Measurements from ENCODE around the gene ORAI2.
"Not testable (repeated sequence)": the region's sequence is repeated elsewhere in the genome, so short reads cannot be mapped to it uniquely, and the experiment has no call there.

The ORAI2 gene

GRCh38 chr7:102471791-102472125, 38.4 kb downstream of the ORAI2 start:
- DNase-seq, result no peak

DNA sequence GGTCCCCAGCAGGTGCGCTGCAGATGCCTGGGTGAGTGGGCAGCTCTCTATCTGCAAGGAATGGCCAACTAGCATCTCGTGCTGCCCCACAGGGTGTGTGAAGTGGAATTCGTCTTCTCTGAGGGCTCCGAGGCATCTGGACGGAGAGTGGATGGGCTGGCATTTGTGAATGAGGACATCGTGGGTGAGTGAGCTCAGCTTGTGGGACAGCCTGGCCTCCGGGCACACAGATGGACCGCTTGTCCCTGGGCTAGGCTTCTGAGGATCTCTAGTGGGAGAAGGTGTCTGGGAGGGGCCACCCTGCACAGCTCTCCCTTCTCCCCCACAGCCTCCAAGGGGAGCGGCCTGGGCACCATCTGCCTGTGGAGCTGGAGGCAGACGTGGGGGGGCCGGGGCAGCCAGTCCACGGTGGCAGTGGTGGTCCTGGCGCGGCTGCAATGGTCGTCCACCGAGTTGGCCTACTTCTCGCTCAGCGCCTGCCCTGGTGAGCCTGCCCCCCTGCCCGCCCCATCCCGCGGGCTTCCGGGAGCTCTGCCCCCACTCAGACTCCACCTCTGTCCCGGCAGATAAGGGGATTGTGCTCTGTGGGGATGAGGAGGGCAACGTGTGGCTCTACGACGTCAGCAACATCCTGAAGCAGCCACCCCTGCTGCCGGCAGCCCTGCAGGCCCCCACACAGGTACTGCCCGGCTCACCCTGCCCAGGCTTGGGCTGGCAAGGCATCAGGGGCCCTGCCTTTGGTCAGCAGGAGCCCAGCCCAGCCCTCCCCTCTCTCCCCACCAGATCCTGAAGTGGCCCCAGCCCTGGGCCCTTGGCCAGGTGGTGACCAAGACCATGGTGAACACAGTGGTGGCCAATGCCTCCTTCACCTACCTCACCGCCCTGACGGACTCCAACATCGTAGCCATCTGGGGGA, 39.0 kb downstream of the ORAI2 start:
- no peak for DNase-seq

DNA sequence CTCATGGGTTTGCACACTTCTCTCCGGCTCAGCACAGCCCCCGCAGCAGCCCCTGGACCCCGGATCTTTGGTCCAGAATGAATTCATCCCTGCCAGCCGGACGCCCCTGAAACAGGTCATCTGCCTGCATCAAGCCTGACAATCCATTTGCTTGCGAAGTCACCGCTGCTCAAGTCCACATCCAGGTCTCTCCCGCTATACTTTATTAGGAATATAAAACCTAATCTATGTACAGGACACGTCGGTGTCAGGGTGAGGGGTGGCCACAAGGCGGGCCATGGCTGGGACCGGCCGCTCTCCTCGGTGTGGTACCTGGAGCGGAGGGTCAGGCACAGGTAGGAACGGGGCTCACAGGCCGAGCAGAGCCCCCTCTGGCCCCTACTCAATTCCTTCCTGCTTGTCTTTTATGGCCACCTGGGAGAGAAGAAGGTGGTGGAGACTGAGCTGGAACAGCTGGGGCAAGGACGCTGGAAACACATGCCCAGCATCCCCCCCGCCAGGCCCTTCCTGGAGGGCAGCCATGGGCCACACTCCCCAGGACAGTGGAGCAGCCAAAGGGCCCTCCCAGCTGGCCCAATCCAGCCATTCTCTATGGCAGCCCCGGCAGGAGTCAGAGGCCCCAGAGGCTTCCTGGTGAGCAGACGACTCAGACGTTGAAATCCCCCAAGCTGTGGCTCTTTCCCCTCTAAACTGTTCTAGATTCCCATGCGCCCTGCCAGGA, 40.1 kb downstream of the ORAI2 start:
- DNase-seq, result no peak

GRCh38 chr7:102474116-102474515, 40.7 kb downstream of the ORAI2 start:
- not testable (repeated sequence) for DNase-seq

DNA sequence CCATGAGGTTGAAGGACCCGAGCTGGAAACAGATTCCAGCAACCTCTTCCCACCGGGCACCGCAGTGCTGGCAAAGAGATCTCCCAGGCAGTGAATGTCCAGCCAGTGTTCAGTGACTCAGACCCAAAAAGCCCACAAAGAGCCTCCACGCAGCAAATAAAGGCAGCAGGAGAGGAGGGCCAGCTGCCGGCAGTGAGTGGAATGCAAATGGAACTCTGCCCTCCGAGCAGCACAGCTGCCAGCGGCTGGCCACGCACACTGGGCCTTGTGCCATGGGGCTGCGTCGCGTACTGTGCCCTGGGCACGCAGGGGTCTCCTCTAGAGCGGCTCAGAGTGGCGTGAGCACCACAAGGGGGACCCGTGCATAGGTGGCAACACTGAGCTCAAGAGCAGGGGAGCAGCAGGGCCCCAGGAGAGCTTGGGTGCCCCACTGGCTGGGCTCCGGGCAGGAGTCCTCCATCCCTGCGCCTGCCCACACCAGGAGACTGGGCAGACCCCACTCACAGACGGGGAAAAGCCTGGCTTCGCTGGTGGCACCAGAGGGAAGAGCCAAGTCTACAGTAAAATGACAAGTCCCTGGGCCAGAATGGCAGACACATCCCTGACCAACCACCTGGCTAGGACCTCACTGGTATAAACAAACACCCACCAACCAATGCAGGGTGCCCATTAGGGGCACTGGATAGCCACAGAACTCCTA, 41.5 kb downstream of the ORAI2 start:
- DNase-seq, result not testable (repeated sequence)

- peak; percentile 95 for DNase-seq
Measured at GRCh38 chr7:102478314-102479208, 45.2 kb downstream of the ORAI2 start, which contains the start of gene POLR2J. Gene POLR2J, minus strand, starts transcription at chr7:102478922. Its CDS starts 62 bp downstream, at chr7:102478860.

- DNase-seq, result not testable (repeated sequence)
Measured at GRCh38 chr7:102479209-102479584, 45.8 kb downstream of the ORAI2 start.

GRCh38 chr7:102479982-102480637, 46.7 kb downstream of the ORAI2 start:
- DNase-seq, result peak; percentile 50

- DNase-seq, result not testable (repeated sequence)
Measured at GRCh38 chr7:102481962-102482361, 48.6 kb downstream of the ORAI2 start.

- not testable (repeated sequence) for DNase-seq
Measured at GRCh38 chr7:102484317-102484716, 50.9 kb downstream of the ORAI2 start.

- peak; percentile 47 for DNase-seq
Measured at GRCh38 chr7:102490529-102491075, 57.2 kb downstream of the ORAI2 start.

DNA sequence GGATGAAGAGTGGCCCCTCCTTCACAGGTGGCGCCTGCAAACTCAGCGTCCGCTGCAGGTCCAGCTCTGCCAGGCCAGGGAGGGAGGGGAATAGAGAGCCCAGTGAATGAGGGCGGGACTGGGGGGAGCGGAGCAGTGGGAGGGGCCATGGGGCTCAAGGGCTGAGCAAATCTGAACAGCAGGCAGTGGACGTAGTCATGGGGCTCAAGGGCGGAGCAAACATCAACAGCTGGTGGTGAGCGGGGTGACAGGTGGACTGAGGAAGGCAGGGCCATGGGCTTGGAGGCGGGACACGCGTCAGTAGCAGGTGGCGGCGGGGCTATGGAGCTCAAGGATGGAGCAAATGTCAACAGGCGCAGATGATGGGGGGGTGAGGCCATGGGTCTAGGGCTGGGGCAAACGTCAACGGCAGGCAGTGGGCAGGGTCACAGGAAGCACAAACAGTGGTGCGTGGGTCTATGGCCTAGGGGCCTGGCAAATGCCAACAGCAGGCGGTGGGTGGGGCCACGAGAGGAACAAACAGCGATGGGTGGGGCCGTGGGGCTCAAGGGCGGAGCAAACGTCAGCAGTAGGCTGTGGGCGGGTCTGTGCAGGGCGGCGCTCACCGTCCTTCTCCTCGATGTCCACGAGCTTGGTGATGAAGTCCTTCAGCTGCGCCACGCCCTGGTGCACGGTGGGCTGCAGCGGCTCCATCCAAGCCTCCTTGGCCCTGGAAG, 60.0 kb downstream of the ORAI2 start:
- DNase-seq, result not testable (repeated sequence)

DNA sequence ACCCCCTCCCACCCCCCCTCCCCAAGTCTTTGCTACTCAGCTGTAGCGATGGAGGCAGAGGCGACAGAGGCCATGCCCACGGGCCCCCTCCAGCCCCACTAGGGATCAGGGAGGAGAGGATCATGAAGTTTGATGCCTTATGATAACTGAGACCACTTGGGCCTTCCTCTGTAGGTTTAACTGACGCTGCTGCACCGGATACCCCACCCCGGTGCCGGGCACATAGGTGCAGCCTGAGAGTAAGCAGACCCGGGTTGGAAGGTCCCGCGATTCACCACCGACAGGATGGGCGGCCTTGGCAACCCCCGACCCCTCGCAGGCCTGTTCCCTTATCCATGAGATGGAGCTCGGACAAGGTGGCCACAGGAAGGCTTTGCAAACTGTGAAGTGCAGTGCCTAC, 60.7 kb downstream of the ORAI2 start:
- not testable (repeated sequence) for DNase-seq

- DNase-seq, result not testable (repeated sequence)
Measured at GRCh38 chr7:102494473-102495149, 61.2 kb downstream of the ORAI2 start.

- not testable (repeated sequence) for DNase-seq
Measured at GRCh38 chr7:102496861-102497260, 63.5 kb downstream of the ORAI2 start.

- not testable (repeated sequence) for DNase-seq
Measured at GRCh38 chr7:102497308-102497707, 63.9 kb downstream of the ORAI2 start.

DNA sequence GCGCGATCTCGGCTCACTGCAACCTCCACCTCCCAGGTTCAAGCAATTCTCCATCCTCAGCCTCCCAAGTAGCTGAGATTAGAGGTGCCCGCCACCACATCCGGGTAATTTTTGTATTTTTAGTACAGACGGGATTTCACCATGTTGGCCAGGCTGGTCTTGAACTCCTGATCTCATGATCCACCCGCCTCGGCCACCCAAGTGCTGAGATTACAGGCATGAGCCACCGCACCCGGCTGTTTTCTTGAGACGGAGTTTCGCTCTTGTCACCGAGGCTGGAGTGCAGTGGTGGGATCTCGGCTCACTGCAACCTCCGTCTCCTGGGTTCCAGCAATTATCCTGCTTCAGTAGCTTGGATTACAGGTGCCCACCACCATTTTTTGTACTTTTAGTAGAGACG, 64.9 kb downstream of the ORAI2 start:
- not testable (repeated sequence) for DNase-seq

DNA sequence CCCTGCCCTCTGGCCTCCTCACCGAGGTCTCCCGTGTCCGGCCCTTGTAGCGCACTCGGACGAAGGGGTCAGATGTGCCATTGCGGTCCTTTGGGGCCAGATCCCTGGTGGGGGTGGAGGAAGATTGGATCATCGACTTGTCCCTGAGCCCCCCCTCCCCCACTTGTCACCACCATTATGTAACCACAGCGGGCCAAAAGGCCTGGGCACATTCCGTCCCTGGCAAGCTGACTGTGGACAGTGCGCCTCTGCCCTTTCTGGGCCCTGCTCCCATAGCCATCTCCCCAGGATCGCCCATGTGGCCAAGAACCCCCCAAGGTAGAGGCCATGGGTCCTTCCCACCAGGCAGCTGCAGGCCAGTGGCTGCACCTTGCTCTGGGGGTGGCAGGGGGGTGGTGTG, 69.8 kb downstream of the ORAI2 start:
- not testable (repeated sequence) for DNase-seq

- DNase-seq, result not testable (repeated sequence)
Measured at GRCh38 chr7:102505298-102506185, 72.2 kb downstream of the ORAI2 start.

All from activated CD4-positive, alpha-beta T cell treated with anti-CD3 and anti-CD28 coated beads, Interleukin-2, Interleukin-6, amounts not matched to agents 100 ng/mL and 50 ng/mL, durations not matched to agents 16 hours and 8 hours (primary cell).